Right lobe of liver (tissue), 4 donors: ENCODE results near the gene CX3CR1.

ENCODE experiments used
- CTCF ChIP-seq, 4 donors: fragments of 200-600 bp in 3 of 4; fragments of 450-650 bp in 1 of 4; IDR thresholded peaks; one replicate each; pipeline versions ENCODE4 v1.5.1 to v1.8.0; 2016 to 2022; ENCODE audit warnings: antibody characterized with exemption in 4 of 4, mild to moderate bottlenecking in 2 of 4
- POLR2A ChIP-seq: fragments of 450-650 bp; IDR thresholded peaks from one replicate; pipeline ENCODE4 v1.6.1; 2017; ENCODE audit warnings: antibody characterized with exemption, mild to moderate bottlenecking
- donor health status: DM: no; HTN: no; CAD: no.
- donor health status: DM: no; HTN: no; CAD: no.
- donor health status: DM: no; HTN: yes; CAD: no.

GRCh38 chr3:39294446-39295183 lies 14.8 kb upstream of the CX3CR1 start:
- no peak for TF ChIP-seq POLR2A
- no peak for TF ChIP-seq CTCF (IDR thresholded peaks at IDR 0.05)
